HepG2 (cell line): ENCODE measurements around the gene KDM5B. TPM values are rescaled to one million over a fixed set of nuclear protein-coding genes. Genes with fewer than 3 reads are reported as not detected.

ENCODE experiments used
- ADNP ChIP-seq: sonication (generic); formaldehyde crosslinking; IDR thresholded peaks from 2 replicates; pipeline ENCODE4 v1.4.0; 2020; ENCODE audit warnings: missing genetic modification reagents
- CHD4 ChIP-seq: fragments of 200-600 bp; sonication (generic); IDR thresholded peaks from 2 replicates; pipeline ENCODE4 v1.7.0; 2017; ENCODE audit warnings: mild to moderate bottlenecking, low read length, borderline replicate concordance
- DNMT1 ChIP-seq: sonication (generic); formaldehyde crosslinking; IDR thresholded peaks from 2 replicates; pipeline ENCODE4 v1.5.1; 2020; ENCODE audit warnings: mild to moderate bottlenecking, missing genetic modification reagents
- HNF1A ChIP-seq, 2 experiments: sonication (generic) in 1 of 2; formaldehyde crosslinking in 1 of 2; IDR thresholded peaks; 2 replicates each; pipeline versions ENCODE4 v1.4.0 to v1.6.1; 2016 to 2020; ENCODE audit warnings: borderline replicate concordance in 1 of 2, low read depth in 1 of 2, mild to moderate bottlenecking in 1 of 2, missing genetic modification reagents in 1 of 2
- HNF4A ChIP-seq: sonication (generic); formaldehyde crosslinking; IDR thresholded peaks from 2 replicates; pipeline ENCODE4 v1.4.0; 2020; ENCODE audit warnings: missing genetic modification reagents
- IRX3 ChIP-seq: sonication (generic); formaldehyde crosslinking; IDR thresholded peaks from 2 replicates; pipeline ENCODE4 v1.8.1; 2023; ENCODE audit warnings: mild to moderate bottlenecking, low read depth, missing genetic modification reagents, borderline replicate concordance
- KDM1A ChIP-seq: IDR thresholded peaks from 2 replicates; pipeline ENCODE4 v1.6.1; 2016; ENCODE audit warnings: missing compliant biosample characterization
- MTF2 ChIP-seq: sonication (generic); formaldehyde crosslinking; IDR thresholded peaks from 2 replicates; pipeline ENCODE4 v1.5.0; 2020; ENCODE audit warnings: missing genetic modification reagents, borderline replicate concordance
- NFKB2 ChIP-seq: sonication (generic); formaldehyde crosslinking; IDR thresholded peaks from 2 replicates; pipeline ENCODE4 v1.4.0; 2020; ENCODE audit warnings: missing genetic modification reagents, borderline replicate concordance
- NFYB ChIP-seq: sonication (generic); formaldehyde crosslinking; IDR thresholded peaks from 2 replicates; pipeline ENCODE4 v1.4.0; 2020; ENCODE audit warnings: missing genetic modification reagents
- PAF1 ChIP-seq: IDR thresholded peaks from 2 replicates; pipeline ENCODE4 v1.6.1; 2016; ENCODE audit warnings: missing genetic modification reagents, missing compliant biosample characterization
- POGZ ChIP-seq: sonication (generic); formaldehyde crosslinking; IDR thresholded peaks from 2 replicates; pipeline ENCODE4 v1.4.0; 2020; ENCODE audit warnings: mild to moderate bottlenecking, missing genetic modification reagents
- POLR2AphosphoS5 ChIP-seq: IDR thresholded peaks from 2 replicates; pipeline ENCODE4 v1.6.1; 2012; ENCODE audit warnings: low read depth, low read length
- REXO4 ChIP-seq: sonication (generic); formaldehyde crosslinking; IDR thresholded peaks from 2 replicates; pipeline ENCODE4 v1.8.0; 2022; ENCODE audit warnings: missing genetic modification reagents, mild to moderate bottlenecking, borderline replicate concordance
- SAFB2 ChIP-seq: sonication (generic); formaldehyde crosslinking; IDR thresholded peaks from 2 replicates; pipeline ENCODE4 v1.5.1; 2020; ENCODE audit warnings: missing genetic modification reagents, low read depth, mild to moderate bottlenecking, borderline replicate concordance
- SRSF4 ChIP-seq: fragments of 200-400 bp; formaldehyde crosslinking; IDR thresholded peaks from one replicate; pipeline ENCODE4 v1.6.1; 2018; ENCODE audit warnings: mild to moderate bottlenecking, low read depth, low read length, moderate library complexity; ENCODE audit not compliant: poor library complexity, severe bottlenecking
- SRSF9 ChIP-seq: fragments of 200-400 bp; formaldehyde crosslinking; IDR thresholded peaks from 2 replicates; pipeline ENCODE4 v1.6.1; 2018; ENCODE audit warnings: borderline replicate concordance, mild to moderate bottlenecking, low read depth, low read length; ENCODE audit not compliant: insufficient read depth, poor library complexity, severe bottlenecking
- TMF1 ChIP-seq: sonication (generic); formaldehyde crosslinking; IDR thresholded peaks from 2 replicates; pipeline ENCODE4 v1.8.1; 2022; ENCODE audit warnings: low read depth, missing genetic modification reagents
- TRIM22 ChIP-seq: fragments of 450-650 bp; IDR thresholded peaks from 2 replicates; pipeline ENCODE4 v1.6.1; 2017
- ZFP36 ChIP-seq: fragments of 150-350 bp; IDR thresholded peaks from 2 replicates; pipeline ENCODE4 v1.6.1; 2018; ENCODE audit warnings: borderline replicate concordance, low read length, low read depth; ENCODE audit not compliant: partially characterized antibody
- ZNF12 ChIP-seq: sonication (generic); formaldehyde crosslinking; IDR thresholded peaks from 2 replicates; pipeline ENCODE4 v1.5.0; 2020; ENCODE audit warnings: missing genetic modification reagents
- ZNF567 ChIP-seq: sonication (generic); formaldehyde crosslinking; IDR thresholded peaks from 2 replicates; pipeline ENCODE4 v1.8.1; 2023; ENCODE audit warnings: mild to moderate bottlenecking, missing genetic modification reagents, borderline replicate concordance
- polyA plus RNA-seq, 8 experiments: library from polyadenylated mRNA; depleted of rRNA in 3 of 8; stranded (reverse) in 7 of 8; unstranded in 1 of 8; fragments of >200 nt; fragmentation: Illumina TruSeq in 4 of 8; extraction: Trizol in 4 of 8; gene quantifications; 2 replicates each; pipeline versions ENCODE4 v1.2.1 to v1.2.3, GENCODE V29; 2011 to 2016; ENCODE audit warnings: low read depth in 4 of 8, missing spikeins in 1 of 8, mixed read lengths in 1 of 8; ENCODE audit not compliant: insufficient read depth in 1 of 8
- total RNA-seq, 5 experiments: library from RNA; depleted of rRNA; stranded (reverse); fragments of >200 nt; fragmentation: Illumina TruSeq; extraction: Trizol; gene quantifications; 2 replicates each; pipeline ENCODE4 v1.2.3, GENCODE V29; 2016; ENCODE audit warnings: low read depth in 1 of 5
- TF ChIP-seq, protein P1 (sequence below): sonication (generic); formaldehyde crosslinking; IDR thresholded peaks from 2 replicates; pipeline ENCODE4 v1.8.0; 2022; ENCODE audit warnings: mild to moderate bottlenecking, missing genetic modification reagents; ENCODE audit not compliant: insufficient replicate concordance

Gene KDM5B
- total and polyA plus RNA-seq, 2 of the 13 experiments (the other 11 are each of a cell fraction or from before 2014, with no cell fraction given): 34.2 to 35.4 TPM

DNA sequence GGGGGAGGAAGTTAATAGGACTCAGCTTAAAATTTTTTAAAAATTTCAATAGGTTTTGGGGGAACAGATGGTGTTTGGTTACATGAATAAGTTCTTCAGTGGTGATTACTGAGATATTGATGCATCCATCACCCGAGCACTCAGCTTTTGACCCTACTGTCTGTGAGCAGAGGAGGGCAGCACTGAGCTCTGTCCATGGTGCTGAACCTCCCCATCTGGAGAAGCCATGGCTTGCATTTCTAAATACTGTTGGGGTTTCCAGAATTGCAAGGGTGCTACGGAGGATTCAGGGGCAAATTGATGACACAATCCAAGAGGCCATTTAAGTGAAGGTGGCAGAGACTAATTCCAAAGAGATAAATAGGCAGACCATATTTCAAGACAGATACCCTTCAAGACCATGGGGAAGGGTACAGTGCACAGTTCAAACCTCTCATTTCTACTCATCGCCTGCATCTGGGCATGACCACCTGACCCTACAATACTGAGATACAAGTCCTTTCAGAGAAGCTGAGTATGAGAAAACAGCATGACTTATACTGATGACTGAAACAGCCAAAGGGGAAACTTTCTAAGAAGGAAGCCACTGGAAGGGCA, 115.2 kb downstream of the KDM5B start (continued):
- TF ChIP-seq TRIM22 (no peak), POLR2AphosphoS5 (no peak), REXO4 (CRISPR knock-in tag) (no peak), HNF4A (CRISPR knock-in tag) (no peak), SAFB2 (no peak), ADNP (CRISPR knock-in tag) (no peak), ZFP36 (no peak), ZNF12 (CRISPR knock-in tag) (peak; percentile 72; the same call in 1 of the 2 replicates), DNMT1 (CRISPR knock-in tag) (no peak), KDM1A (CRISPR knock-in tag) (no peak), SRSF4 (no peak), TMF1 (0 out of 2 replicates have a peak, but pooled peaks have one; percentile 65), MTF2 (no peak), PAF1 (CRISPR knock-in tag) (no peak), CHD4 (no peak), NFYB (CRISPR knock-in tag) (no peak), ZNF567 (no peak), NFKB2 (CRISPR knock-in tag) (no peak), POGZ (CRISPR knock-in tag) (no peak), HNF1A (IDR thresholded peaks at IDR 0.05; ENCODE audit: low read depth) (no peak), HNF1A (CRISPR knock-in tag; IDR thresholded peaks at IDR 0.05; ENCODE audit: borderline replicate concordance) (no peak), SRSF9 (no peak), IRX3 (CRISPR knock-in tag) (peak; percentile 73; the same call in 1 of the 2 replicates)
- TF ChIP-seq, protein P1, sequence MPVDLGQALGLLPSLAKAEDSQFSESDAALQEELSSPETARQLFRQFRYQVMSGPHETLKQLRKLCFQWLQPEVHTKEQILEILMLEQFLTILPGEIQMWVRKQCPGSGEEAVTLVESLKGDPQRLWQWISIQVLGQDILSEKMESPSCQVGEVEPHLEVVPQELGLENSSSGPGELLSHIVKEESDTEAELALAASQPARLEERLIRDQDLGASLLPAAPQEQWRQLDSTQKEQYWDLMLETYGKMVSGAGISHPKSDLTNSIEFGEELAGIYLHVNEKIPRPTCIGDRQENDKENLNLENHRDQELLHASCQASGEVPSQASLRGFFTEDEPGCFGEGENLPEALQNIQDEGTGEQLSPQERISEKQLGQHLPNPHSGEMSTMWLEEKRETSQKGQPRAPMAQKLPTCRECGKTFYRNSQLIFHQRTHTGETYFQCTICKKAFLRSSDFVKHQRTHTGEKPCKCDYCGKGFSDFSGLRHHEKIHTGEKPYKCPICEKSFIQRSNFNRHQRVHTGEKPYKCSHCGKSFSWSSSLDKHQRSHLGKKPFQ: no peak
